HG03575 (cell line): ENCODE results near the gene WDR18.

Source experiments
- ATAC-seq: cut with Tn5 transposase; IDR thresholded peaks from one replicate; pipeline ENCODE4 v1.9.1; 2021; ENCODE audit not compliant: unreplicated experiment, insufficient number of reproducible peaks, low FRiP score; ENCODE audit errors: extremely low read depth

WDR18 gene, protein sequence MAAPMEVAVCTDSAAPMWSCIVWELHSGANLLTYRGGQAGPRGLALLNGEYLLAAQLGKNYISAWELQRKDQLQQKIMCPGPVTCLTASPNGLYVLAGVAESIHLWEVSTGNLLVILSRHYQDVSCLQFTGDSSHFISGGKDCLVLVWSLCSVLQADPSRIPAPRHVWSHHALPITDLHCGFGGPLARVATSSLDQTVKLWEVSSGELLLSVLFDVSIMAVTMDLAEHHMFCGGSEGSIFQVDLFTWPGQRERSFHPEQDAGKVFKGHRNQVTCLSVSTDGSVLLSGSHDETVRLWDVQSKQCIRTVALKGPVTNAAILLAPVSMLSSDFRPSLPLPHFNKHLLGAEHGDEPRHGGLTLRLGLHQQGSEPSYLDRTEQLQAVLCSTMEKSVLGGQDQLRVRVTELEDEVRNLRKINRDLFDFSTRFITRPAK

DNA sequence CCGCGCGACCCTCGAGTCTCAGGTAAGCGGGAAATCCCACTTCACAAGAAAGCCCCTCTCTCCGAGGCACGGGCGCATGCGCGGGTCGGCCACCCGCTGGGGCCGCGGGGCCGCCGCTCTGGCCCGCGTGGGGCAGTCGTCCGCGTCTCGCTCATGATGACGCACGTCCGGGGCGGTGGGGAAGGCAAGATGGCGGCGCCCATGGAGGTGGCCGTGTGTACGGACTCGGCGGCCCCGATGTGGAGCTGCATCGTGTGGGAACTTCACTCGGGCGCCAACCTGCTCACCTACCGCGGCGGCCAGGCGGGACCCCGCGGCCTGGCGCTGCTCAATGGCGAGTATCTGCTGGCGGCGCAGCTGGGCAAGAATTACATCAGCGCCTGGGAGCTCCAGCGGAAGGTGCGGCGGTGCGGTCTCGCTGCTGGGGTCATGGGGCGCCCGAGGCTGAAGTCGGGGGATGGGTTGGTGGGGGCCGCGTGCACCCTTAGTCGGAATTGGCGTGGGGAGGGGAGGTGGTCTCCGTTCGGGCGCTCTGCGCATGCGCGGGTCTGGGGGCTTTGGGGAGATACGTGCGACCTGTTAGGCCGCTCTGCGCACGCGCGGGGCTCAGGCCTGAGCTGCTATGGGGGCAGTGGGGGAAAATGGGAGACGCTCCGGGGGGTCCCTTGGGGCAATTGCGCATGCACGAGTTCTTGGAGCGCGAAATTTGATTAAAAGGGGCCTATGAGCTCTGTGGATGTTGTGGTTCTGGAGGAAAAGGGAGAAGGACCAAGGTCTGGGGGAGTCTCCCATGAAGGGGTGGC, at the start of gene WDR18:
Gene WDR18 (plus strand): TSS at position 181 of the 803 bp plus-strand sequence. CDS start 9 bp downstream, at position 190.
- ATAC-seq = no peak

DNA sequence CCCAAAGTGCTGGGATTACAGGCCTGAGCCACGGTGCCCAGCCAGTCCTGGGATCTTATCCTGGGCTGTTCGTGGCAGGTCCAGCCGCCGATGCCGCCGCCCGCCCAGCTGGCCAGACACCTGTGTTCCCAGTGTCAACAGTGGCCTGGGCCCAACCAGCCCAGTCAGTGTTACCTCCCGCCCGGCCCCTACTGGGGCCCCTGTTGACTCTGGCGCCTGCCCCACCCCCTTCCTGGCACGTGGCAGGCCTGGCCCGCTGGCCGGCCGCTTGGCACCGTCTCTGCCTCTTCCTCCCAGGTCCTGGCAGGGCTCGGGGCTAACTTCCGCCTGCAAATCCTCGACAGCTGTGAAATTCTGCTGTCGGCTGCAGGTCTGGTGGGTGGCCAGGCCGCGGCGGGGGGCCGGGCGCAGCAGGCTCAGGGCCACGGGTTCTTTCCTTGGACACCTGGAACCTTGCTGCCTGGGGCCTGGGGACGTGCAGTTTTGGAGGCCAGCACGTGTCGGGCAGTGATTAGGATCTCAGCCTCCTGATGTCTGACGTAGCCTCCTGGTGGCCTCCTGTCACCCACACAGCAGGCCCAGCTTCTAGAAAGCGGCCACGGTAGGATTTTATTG, 49.2 kb upstream of the WDR18 start:
- ATAC-seq = no peak

DNA sequence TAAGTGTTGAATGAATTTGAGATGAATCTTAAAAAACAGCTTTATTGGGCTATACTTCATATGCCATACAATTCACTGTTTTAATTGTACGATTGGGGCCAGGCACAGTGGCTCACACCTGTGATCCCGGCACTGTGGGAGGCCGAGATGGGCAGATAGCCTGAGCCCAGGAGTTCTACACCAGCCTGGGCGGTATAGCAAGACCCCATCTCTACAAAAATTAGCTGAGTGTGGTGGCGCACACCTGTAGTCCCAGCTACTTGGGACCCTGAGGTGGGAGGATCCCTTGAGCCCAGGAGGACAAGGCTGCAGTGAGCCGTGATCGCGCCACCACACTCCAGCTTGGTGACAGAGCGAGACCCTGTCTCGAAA, 48.0 kb upstream of the WDR18 start:
- no peak for ATAC-seq

DNA sequence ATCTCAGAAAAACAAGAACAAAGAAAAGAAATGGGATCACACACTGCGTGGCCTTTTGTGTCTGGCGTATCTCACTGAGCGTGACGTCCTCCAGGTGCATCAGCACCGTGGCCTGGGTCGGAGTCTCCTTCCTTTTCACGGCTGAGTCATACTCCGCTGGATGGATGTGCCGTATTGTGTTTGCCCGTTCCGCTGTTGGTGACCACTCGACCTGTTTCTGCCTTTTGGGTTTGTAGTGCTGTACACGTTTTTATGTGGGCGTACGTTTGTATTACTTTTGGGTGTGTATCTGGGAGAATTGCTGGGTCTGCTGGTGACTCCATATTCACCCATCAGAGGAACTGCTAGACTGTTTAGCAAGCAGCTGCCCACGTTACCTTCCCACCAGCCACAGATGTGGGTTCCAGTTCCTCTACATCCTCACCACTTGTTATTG, 46.9 kb upstream of the WDR18 start:
- ATAC-seq = no peak

DNA sequence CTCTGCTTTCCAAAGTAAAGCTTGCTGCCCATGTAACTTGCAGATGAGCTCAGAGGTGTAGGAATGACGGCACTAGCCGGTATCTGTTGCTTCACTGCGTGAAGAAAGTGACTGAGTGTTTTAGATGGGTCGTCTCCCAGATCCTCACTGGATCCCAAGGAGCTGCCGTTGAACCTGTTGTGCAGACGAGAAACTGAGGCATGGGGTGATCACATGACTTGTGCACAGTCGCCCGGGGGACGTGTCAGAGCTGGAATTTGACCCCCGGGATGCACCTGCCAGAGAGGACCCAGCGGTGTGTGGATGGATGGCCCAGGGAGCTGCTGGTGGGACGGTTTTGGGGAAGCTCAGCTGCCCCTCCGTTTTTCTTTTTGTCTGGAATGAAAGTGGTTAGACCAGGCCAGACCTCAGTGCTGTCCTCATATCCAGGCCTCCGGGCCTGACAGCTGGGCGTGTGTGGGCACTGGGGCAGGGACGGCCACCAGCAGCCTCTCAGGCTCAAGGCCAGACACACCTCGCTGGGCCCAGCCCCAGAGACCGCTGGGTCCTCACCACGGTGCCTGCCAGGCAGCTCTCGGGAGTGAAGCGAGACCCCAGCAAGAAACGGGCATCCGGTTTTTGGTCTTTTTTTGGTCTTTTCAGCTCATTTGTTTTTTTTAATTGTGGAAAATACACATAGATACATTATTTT, 45.8 kb upstream of the WDR18 start:
- ATAC-seq = no peak

DNA sequence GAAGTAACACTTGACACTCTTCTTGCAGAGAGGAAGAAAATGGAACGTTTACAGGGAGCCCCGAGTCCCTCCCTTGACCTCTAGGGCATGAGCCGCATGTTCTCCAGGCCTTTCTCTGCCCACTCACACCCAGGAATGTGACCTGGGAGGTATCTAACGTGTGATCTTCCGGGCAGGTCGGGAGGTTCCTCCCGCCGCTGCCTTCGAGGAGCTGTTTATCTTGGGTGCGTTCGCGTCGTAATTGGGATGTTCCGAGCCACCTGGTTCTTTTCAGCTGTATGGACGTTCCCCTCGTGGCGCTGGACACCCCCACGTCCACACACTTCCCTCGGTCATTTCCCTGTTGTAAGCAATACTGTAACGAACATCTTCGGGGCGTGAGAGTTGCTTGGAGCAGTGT, 44.7 kb upstream of the WDR18 start:
- ATAC-seq = no peak

DNA sequence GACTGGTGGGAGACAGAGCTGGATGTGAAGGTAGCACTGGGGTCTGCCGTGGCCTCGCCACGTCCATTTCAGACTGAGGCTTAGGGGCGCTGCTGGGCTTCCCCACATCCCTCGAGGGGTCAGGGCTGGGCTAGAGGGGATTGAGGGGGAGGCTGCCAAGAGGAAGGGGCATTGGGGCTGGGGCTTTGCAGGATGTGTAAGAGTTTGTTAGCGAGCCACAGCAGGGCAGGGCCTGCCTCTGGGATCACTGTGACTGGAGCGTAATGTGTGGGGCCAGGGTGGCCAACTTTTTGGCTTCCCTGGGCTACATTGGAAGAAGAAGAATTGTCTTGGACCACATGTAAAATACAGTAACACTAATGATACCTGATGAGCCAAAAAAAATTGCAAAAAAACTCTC, 44.2 kb upstream of the WDR18 start:
- ATAC-seq = no peak

DNA sequence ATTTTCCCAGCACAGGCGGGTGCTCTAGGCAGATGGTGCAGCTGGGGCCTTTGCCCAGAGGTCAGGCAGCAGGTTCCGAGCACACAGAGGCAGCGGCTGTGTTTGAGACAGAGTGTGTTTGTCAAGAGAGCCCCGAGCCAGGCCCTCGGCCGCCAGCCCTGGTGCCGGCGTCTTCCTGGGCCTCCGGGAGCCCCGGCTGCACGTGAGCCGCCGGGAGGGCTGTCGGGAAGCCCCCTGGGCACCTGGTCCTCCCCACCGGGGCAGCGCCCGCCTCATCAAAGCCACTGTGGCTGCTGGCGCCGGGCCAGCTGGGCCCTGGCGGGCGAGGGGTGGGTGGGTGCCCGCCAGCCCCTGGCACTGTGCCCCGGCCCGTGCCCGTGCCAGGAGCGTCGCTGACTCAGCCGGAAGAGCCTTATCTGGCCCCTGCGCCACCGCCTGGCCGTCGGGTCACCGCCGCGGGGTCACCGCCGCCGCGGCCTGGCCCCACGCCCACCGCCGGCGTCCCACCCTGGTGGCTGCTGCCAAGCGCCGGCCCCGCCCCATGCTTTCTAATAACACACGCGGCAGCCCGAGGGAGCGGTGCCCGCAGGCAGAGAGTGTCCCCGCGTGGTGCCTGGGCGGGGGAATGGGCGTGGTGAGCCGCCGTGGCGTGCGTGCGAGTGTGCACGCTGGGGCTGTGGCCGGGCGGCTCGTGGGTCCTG, 43.4 kb upstream of the WDR18 start:
- no peak for ATAC-seq

DNA sequence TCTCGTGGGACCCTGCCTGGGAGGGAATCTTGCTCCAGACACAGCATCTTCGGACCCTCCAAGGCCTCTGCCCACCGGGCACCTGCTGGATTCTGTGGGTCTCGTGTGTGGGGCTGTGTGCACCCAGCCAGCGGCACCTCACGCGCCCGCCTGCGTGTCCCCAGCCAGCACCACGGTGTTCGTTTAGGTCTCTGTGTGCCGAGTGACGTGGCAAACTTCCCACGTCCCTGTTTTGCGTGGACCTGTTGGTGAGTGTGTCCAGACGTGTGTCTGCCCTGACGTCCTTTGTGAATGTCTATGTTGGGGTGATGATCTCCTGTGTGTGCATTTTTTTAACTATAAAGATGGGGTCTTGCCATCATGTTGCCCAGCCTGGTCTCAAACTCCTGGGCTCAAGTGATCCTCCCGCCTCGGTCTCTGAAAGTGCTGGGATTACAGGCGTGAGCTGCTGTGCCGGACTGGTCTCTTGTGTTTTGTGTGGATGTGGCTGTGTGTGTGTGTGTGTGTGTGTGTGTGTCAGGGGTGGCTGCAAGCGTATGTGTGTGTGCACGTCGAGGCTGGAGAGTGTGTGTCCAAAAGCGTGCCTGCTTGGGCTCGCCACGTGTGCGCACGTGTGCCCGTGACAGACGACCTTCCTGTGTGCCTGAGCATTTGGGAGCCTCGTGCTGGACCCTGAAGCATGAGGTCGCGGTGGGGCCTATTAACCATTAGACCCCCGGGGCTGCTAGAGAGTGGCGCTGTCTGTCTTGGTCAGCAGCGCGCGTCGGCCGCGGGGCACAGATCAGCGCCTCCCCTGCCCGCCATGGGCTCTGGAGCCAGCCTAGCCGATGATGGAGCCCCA, 42.6 kb upstream of the WDR18 start:
- no peak for ATAC-seq

DNA sequence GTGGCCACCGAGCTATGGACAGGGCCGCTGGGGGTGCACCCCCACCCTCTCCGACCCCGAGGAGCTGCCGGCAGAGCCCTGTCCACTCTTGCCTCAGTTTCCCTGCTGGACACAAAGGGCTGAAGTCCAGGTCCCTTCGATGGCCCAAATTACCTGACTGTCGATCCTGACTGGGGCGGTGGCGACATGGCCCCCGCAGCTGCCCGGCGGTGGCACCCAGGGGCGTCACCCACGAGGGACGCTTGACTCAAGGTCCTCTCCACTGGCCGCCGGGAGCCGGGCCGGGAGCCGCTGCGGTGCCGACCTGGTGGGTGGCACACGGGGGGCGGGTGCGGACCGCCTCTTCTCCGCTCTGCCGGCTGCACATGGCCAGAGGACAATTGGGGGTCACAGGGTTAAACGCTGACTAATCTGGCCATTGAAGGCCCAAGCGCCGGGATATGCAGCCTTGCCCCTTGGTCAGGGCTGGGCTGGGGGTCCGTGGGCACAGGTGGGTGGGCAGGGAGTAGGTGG, 42.0 kb upstream of the WDR18 start:
- no peak for ATAC-seq

DNA sequence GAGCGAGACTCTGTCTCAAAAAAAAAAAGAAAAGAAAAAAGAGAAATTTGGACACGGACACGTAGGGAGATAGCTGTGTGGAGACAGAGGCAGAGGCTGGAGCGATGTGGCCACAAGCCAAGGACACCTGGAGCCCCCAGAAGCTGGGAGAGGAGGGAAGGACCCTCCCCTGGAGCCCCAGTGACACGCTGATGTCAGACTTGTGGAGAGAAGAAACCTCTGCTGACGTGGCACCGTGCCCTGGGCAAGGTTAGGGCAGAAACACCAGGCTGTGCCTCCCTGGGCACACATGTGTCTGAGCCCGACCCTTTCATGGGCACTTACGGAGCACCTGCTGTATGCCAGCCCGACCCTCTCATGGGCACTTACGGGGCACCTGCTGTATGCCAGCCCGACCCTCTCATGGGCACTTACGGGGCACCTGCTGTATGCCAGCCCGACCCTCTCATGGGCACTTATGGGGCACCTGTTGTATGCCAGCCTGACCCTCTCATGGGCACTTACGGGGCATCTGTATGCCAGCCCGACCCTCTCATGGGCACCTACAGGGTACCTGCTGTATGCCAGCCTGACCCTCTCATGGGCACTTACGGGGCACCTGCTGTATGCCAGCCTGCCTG, 40.5 kb upstream of the WDR18 start:
- no peak for ATAC-seq

DNA sequence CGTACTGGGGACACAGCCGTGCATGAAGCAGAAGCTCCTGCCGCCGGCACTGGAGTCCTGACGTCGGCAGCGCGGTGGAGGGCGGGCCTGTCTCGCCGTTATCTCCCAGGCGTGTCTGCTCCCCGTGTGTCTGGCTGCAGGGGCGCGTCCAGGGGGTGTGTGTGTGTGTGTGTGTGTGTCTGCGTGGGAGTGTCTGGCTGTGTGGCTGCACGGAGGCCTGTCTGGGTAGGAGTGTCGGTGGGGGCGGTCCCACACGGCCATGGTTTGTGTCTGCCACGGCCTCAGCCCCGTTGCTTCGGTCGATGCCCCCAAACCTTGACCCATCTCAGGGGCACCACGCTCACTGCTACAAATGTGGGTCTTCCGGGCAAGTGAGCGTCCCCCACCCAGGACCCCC, 40.0 kb upstream of the WDR18 start:
- ATAC-seq = no peak

DNA sequence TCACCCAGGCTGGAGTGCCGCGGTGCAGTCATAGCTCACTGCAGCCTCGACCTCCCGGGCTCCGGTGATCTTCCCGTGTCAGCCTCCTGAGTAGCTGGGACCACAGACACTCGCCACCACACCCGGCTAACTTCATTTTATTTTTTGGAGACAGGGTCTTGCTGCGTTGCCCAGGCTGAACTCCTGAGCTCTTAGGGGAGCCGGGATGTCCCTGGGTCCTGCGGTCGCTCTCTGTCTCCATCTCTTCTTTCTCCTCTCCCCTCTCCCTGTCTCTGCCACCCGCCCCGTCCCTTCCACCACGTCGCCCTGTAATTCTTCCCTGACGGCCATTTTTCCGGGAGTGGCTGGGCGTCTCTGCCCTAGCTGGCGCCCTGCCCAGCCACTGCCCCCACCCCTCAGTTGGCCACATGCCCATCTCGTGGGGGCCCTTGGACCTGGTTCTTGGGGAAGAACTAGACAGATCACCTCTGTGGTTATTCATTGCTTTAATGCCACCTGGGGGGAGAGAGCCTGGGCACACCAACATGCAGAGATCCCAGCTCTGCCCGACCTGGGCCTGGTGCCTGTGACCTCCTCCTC, 39.4 kb upstream of the WDR18 start:
- ATAC-seq = no peak

DNA sequence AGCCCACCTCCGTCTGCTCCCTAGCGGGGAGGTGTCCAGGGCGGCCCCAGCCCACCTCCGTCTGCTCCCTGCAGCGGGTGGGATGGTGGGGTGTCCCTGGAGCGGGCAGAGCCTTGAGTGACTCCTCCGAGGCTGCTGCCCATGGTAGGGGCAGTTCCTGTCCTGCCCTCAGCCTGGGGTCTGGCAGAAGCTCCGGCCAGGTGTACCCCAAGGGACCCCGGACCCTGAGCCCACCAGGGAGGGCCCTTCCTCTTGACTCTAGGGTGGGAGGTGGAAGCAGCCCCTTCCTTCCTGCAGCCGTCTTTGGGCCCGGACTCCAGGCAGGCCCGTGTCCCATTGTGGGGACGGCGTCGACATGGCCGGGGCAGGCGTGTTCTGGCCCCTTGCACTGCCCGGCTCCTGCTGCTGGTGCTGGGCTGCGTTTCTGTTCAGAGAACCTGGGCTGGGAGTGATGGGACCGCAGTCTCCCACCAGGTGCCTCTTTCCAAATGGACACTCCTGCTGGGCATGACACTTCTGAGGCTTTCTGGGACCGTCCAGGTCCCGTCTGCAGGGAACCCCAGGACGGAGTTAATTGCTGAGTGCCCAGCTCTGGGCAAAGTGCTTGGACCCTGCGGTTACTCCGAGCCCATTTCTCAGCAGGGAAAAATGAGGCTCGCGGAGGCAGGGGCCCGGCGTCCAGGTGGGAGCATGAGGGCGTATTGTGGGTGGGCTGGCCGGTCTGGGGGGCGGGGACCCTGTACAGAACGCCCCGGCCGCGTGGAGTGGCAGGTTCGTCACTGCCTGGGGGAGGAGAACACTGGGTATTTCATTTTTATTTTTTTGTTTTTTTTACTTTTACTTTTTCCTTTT, 38.5 kb upstream of the WDR18 start:
- no peak for ATAC-seq

DNA sequence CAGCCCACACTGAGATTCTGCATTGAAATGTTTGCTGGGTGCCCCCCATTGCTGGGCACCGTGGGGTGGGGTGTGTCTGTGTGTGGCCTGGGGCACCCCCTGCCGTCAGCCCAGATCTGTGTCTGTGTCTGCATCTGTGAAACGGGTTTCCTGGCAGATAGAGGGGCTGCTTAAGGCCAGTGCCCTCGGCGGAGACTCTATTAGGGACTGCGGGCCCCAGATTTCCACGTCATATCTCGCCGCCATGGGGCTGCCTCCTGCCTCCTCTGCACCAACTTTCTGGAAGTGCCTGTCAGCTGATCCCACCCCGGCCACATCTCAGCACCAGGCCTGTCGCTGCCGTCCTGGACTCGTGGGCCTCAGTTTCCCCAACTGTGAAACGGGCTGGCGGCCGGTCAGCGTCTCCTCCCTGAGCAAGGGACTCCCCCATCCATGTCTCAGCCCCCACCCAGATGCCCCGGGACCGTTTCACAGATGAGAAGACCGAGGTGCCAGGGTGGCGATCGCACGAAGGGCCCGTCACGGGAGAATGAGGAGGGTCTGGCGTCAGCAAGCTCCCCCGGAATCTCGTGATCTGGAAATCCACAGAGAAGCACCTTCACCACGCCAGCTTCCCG, 36.9 kb upstream of the WDR18 start:
- ATAC-seq = no peak
